ENCODE data around the gene APOD.

Gene APOD

GRCh38 chr3:195595785-195596531, 12.2 kb upstream of the APOD start:
- no peak overlapping the region for H3K4me3 ChIP-seq (ENCODE audit: low read depth, low read length)
- ChIA-PET CTCF (no interaction called here), POLR2A (no interaction called here)
- TF ChIP-seq ZNF558 (tag by site-specific recombination; IDR thresholded peaks at IDR 0.05) = no peak
- no peak for TF ChIP-seq ZBTB6 (tag by site-specific recombination; IDR thresholded peaks at IDR 0.05)
- no peak for TF ChIP-seq ZNF292 (tag by site-specific recombination; IDR thresholded peaks at IDR 0.05; ENCODE audit: borderline replicate concordance, low read depth)
- TF ChIP-seq ZNF391 (tag by site-specific recombination; IDR thresholded peaks at IDR 0.05; ENCODE audit: borderline replicate concordance, low read depth) = no peak
- no peak for TF ChIP-seq ZNF221 (tag by site-specific recombination; IDR thresholded peaks at IDR 0.05; ENCODE audit: borderline replicate concordance)
- no peak for TF ChIP-seq REPIN1 (tag by site-specific recombination; IDR thresholded peaks at IDR 0.05; ENCODE audit: low read depth)
- no peak for TF ChIP-seq ZNF518A (tag by site-specific recombination; conservative IDR thresholded peaks at IDR 0.05; ENCODE audit: low read depth)
- TF ChIP-seq ZBTB8A (tag by site-specific recombination; IDR thresholded peaks at IDR 0.05) = no peak
- no peak for TF ChIP-seq ZNF621 (tag by site-specific recombination; IDR thresholded peaks at IDR 0.05)
- TF ChIP-seq ZNF24 (tag by site-specific recombination; IDR thresholded peaks at IDR 0.05) = no peak
- no peak for TF ChIP-seq ZNF211 (tag by site-specific recombination; IDR thresholded peaks at IDR 0.05; ENCODE audit: low read depth)
- TF ChIP-seq ZNF16 (tag by site-specific recombination; IDR thresholded peaks at IDR 0.05; ENCODE audit: low read depth) = no peak
- TF ChIP-seq ZNF791 (tag by site-specific recombination; IDR thresholded peaks at IDR 0.05) = no peak
- TF ChIP-seq ZSCAN5A (tag by site-specific recombination; IDR thresholded peaks at IDR 0.05) = no peak
- TF ChIP-seq PRDM10 (tag by site-specific recombination; IDR thresholded peaks at IDR 0.05) = no peak
- H3K36me3 ChIP-seq (ENCODE audit: control insufficient read depth in 2 of 2, insufficient read depth in 1 of 2, low read length in 2 of 2) = no peaks in the 10 kb centered on the region
- H3K9me3 ChIP-seq (ENCODE audit: control insufficient read depth, insufficient read depth, low read depth, low read length) = no peaks in the 10 kb centered on the region
- H3K27ac ChIP-seq (ENCODE audit: extremely low read depth, low read depth, low read length) = no peak overlapping the region
- H3K4me1 ChIP-seq (ENCODE audit: control insufficient read depth, insufficient read depth, low read length) = no peaks in the 10 kb centered on the region

Measured in HEK293 (cell line).